ENCODE data around the gene FAM13A. TPM values are rescaled to one million over a fixed set of nuclear protein-coding genes. Genes with fewer than 3 reads are reported as not detected.

The FAM13A gene
- total RNA-seq, 1 donor from 2014 or later = 16.7 TPM

GRCh38 chr4:88989990-88990389 is 67.0 kb downstream of the FAM13A start:
- Mint-ChIP-seq H3K4me3 (ENCODE audit: unreplicated experiment) (no peak overlapping the region), H3K4me1 (ENCODE audit: unreplicated experiment) (peaks cover 5% of the 10 kb centered on the region), H3K27me3 (ENCODE audit: unreplicated experiment) (peaks cover 1% of the 10 kb centered on the region), H3K9me3 (ENCODE audit: unreplicated experiment) (no peaks in the 10 kb centered on the region), H3K27ac (ENCODE audit: unreplicated experiment) (no peak overlapping the region), H3K36me3 (ENCODE audit: low read depth, unreplicated experiment) (peaks cover 4% of the 10 kb centered on the region)
- TF ChIP-seq, protein P1, sequence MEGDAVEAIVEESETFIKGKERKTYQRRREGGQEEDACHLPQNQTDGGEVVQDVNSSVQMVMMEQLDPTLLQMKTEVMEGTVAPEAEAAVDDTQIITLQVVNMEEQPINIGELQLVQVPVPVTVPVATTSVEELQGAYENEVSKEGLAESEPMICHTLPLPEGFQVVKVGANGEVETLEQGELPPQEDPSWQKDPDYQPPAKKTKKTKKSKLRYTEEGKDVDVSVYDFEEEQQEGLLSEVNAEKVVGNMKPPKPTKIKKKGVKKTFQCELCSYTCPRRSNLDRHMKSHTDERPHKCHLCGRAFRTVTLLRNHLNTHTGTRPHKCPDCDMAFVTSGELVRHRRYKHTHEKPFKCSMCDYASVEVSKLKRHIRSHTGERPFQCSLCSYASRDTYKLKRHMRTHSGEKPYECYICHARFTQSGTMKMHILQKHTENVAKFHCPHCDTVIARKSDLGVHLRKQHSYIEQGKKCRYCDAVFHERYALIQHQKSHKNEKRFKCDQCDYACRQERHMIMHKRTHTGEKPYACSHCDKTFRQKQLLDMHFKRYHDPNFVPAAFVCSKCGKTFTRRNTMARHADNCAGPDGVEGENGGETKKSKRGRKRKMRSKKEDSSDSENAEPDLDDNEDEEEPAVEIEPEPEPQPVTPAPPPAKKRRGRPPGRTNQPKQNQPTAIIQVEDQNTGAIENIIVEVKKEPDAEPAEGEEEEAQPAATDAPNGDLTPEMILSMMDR (IDR thresholded peaks at IDR 0.05; ENCODE audit: unreplicated experiment) = no peak
- no peak for DNase-seq (ENCODE audit: low spot score)

DNA sequence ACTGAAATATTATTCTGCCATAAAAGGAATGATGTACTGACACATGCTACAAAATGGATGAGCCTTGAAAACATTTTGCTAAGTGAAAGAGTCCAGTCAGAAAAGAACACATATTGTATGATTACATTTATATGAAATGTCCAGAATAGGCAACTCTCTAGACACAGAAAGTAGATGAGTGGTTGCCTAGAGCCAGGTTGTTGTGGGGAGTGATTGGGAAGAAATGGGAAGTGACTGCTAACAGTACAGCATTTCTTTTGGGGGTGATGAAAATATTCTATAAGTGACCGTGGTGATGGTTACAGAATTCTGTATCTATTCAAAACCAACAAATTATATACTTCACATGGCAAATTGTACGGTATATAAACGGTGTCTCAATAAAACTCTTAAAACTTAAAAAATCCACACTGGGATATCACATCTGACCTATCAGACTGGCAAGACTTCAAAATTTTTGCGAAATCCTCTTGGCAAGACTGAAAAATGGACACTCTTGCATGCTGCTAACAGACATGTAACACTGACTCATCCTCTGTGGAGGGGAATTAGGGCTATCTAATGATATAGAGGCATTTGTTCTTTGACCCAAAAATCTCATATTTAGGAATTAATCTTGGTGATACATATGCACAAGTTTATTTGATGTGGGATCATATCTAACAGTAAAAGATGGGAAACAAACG is 71.8 kb downstream of the FAM13A start:
- no peak for DNase-seq (ENCODE audit: low spot score)
- Mint-ChIP-seq H3K9me3 (ENCODE audit: unreplicated experiment) (no peaks in the 10 kb centered on the region), H3K4me3 (ENCODE audit: unreplicated experiment) (no peak overlapping the region), H3K27me3 (ENCODE audit: unreplicated experiment) (no peaks in the 10 kb centered on the region), H3K36me3 (ENCODE audit: low read depth, unreplicated experiment) (no peaks in the 10 kb centered on the region), H3K27ac (ENCODE audit: unreplicated experiment) (no peak overlapping the region), H3K4me1 (ENCODE audit: unreplicated experiment) (no peaks in the 10 kb centered on the region)
- TF ChIP-seq, protein P1 (IDR thresholded peaks at IDR 0.05; ENCODE audit: unreplicated experiment) = no peak

GRCh38 chr4:88982757-88983156 is 74.2 kb downstream of the FAM13A start:
- Mint-ChIP-seq H3K9me3 (ENCODE audit: unreplicated experiment) (no peaks in the 10 kb centered on the region), H3K27ac (ENCODE audit: unreplicated experiment) (no peak overlapping the region), H3K4me1 (ENCODE audit: unreplicated experiment) (no peaks in the 10 kb centered on the region), H3K27me3 (ENCODE audit: unreplicated experiment) (no peaks in the 10 kb centered on the region), H3K36me3 (ENCODE audit: low read depth, unreplicated experiment) (no peaks in the 10 kb centered on the region), H3K4me3 (ENCODE audit: unreplicated experiment) (no peak overlapping the region)
- DNase-seq (ENCODE audit: low spot score) = no peak
- TF ChIP-seq, protein P1 (IDR thresholded peaks at IDR 0.05; ENCODE audit: unreplicated experiment) = no peak

- Mint-ChIP-seq H3K4me1 (ENCODE audit: unreplicated experiment) (no peaks in the 10 kb centered on the region), H3K9me3 (ENCODE audit: unreplicated experiment) (no peaks in the 10 kb centered on the region), H3K4me3 (ENCODE audit: unreplicated experiment) (no peak overlapping the region), H3K27ac (ENCODE audit: unreplicated experiment) (no peak overlapping the region), H3K36me3 (ENCODE audit: low read depth, unreplicated experiment) (no peaks in the 10 kb centered on the region), H3K27me3 (ENCODE audit: unreplicated experiment) (no peaks in the 10 kb centered on the region)
- no peak for DNase-seq (ENCODE audit: low spot score)
- TF ChIP-seq, protein P1 (IDR thresholded peaks at IDR 0.05; ENCODE audit: unreplicated experiment) = no peak
Observed at GRCh38 chr4:88981993-88982392, 75.0 kb downstream of the FAM13A start.

DNA sequence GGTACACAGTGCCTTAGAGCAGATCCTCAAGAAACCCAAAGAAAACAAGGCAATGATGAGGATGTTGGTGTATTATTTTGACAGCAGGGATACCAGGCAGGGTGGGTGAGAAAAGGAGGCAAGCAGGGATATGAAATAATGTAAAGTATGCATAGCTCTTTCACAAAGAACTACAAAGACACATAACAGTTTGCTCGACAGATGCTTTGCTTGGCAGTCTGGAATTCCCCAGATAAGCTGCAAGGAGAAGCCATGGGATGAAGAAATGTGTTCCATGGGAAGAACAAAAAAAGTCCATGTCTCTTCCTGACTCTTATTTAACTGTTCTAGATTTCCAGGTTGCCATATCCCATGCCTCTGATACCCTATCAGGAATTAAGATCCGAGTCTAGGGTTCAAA is 75.4 kb downstream of the FAM13A start:
- Mint-ChIP-seq H3K27me3 (ENCODE audit: unreplicated experiment) (no peaks in the 10 kb centered on the region), H3K9me3 (ENCODE audit: unreplicated experiment) (no peaks in the 10 kb centered on the region), H3K27ac (ENCODE audit: unreplicated experiment) (no peak overlapping the region), H3K4me1 (ENCODE audit: unreplicated experiment) (no peaks in the 10 kb centered on the region), H3K36me3 (ENCODE audit: low read depth, unreplicated experiment) (no peaks in the 10 kb centered on the region), H3K4me3 (ENCODE audit: unreplicated experiment) (no peak overlapping the region)
- no peak for DNase-seq (ENCODE audit: low spot score)
- TF ChIP-seq, protein P1 (IDR thresholded peaks at IDR 0.05; ENCODE audit: unreplicated experiment) = no peak

Measured in endothelial cell (in vitro differentiated cells).